SK-N-SH treated with all-trans-retinoic acid at 6 μM for 48 hours (cell line): ENCODE data around the gene SEMA6D.

Source experiments
- ATAC-seq: fragments of 200-7000 bp; cut with Tn5 transposase; 3 replicates; pipeline ENCODE4 v1.9.1; 2020; ENCODE audit warnings: mild to moderate bottlenecking, moderate library complexity
- ARNTL ChIP-seq: fragments of 450-650 bp; formaldehyde crosslinking; IDR thresholded peaks from 2 replicates; pipeline ENCODE4 v1.5.0; 2020; ENCODE audit warnings: low read depth, mild to moderate bottlenecking, moderate library complexity, borderline replicate concordance
- CREB5 ChIP-seq: fragments of 250-450 bp; sonication (Bioruptor Pico); IDR thresholded peaks from 2 replicates; pipeline ENCODE4 v1.5.1; 2020; ENCODE audit warnings: low read depth, mild to moderate bottlenecking, moderate library complexity
- CSDC2 ChIP-seq: fragments of 250-450 bp; sonication (Bioruptor Pico); IDR thresholded peaks from 2 replicates; pipeline ENCODE4 v1.5.0; 2020; ENCODE audit warnings: mild to moderate bottlenecking, moderate library complexity
- CSRNP3 ChIP-seq: fragments of 250-450 bp; sonication (Bioruptor Pico); IDR thresholded peaks from 2 replicates; pipeline ENCODE4 v1.5.1; 2021; ENCODE audit warnings: mild to moderate bottlenecking, moderate library complexity
- ESRRG ChIP-seq: fragments of 250-450 bp; sonication (Bioruptor Pico); IDR thresholded peaks from 2 replicates; pipeline ENCODE4 v1.6.1; 2021; ENCODE audit warnings: mild to moderate bottlenecking
- ISL1 ChIP-seq: fragments of 250-450 bp; sonication (Bioruptor Pico); IDR thresholded peaks from 2 replicates; pipeline ENCODE4 v2.1.2; 2022; ENCODE audit warnings: mild to moderate bottlenecking, moderate library complexity
- OSR1 ChIP-seq: fragments of 250-450 bp; sonication (Bioruptor Pico); IDR thresholded peaks from 2 replicates; pipeline ENCODE4 v1.8.0; 2022; ENCODE audit warnings: moderate library complexity, mild to moderate bottlenecking, inconsistent platforms
- PATZ1 ChIP-seq: fragments of 250-450 bp; sonication (Bioruptor Pico); IDR thresholded peaks from 2 replicates; pipeline ENCODE4 v1.8.0; 2020; ENCODE audit warnings: mild to moderate bottlenecking, moderate library complexity, borderline replicate concordance
- POU6F1 ChIP-seq: fragments of 250-450 bp; sonication (Bioruptor Pico); IDR thresholded peaks from 2 replicates; pipeline ENCODE4 v1.8.0; 2021; ENCODE audit warnings: low read depth, mild to moderate bottlenecking, moderate library complexity, borderline replicate concordance
- PPARA ChIP-seq: fragments of 250-450 bp; sonication (Bioruptor Pico); IDR thresholded peaks from 2 replicates; pipeline ENCODE4 v1.5.0; 2020; ENCODE audit warnings: mild to moderate bottlenecking, borderline replicate concordance
- RARB ChIP-seq: fragments of 250-450 bp; sonication (Bioruptor Pico); IDR thresholded peaks from 2 replicates; pipeline ENCODE4 v1.8.0; 2021; ENCODE audit warnings: mild to moderate bottlenecking, moderate library complexity
- SNAI2 ChIP-seq: fragments of 250-450 bp; sonication (Bioruptor Pico); IDR thresholded peaks from 2 replicates; pipeline ENCODE4 v1.5.0; 2020; ENCODE audit warnings: mild to moderate bottlenecking, moderate library complexity
- TCF4 ChIP-seq: fragments of 250-450 bp; sonication (Bioruptor Pico); IDR thresholded peaks from 2 replicates; pipeline ENCODE4 v1.8.0; 2021; ENCODE audit warnings: mild to moderate bottlenecking, moderate library complexity, borderline replicate concordance
- TOX ChIP-seq: fragments of 250-450 bp; sonication (Bioruptor Pico); IDR thresholded peaks from 2 replicates; pipeline ENCODE4 v1.8.0; 2021; ENCODE audit warnings: mild to moderate bottlenecking, moderate library complexity, borderline replicate concordance
- TSHZ2 ChIP-seq: fragments of 250-450 bp; sonication (Bioruptor Pico); IDR thresholded peaks from 2 replicates; pipeline ENCODE4 v1.5.0; 2020; ENCODE audit warnings: mild to moderate bottlenecking, moderate library complexity
- ZC3H10 ChIP-seq: fragments of 250-450 bp; sonication (Bioruptor Pico); IDR thresholded peaks from 2 replicates; pipeline ENCODE4 v1.5.1; 2021; ENCODE audit warnings: mild to moderate bottlenecking, moderate library complexity
- ZFP3 ChIP-seq: fragments of 250-450 bp; sonication (Bioruptor Pico); IDR thresholded peaks from 2 replicates; pipeline ENCODE4 v1.5.0; 2020; ENCODE audit warnings: mild to moderate bottlenecking, moderate library complexity
- ZFP30 ChIP-seq: fragments of 450-650 bp; formaldehyde crosslinking; IDR thresholded peaks from 2 replicates; pipeline ENCODE4 v1.5.0; 2022; ENCODE audit warnings: mild to moderate bottlenecking, moderate library complexity
- ZNF565 ChIP-seq: fragments of 450-650 bp; formaldehyde crosslinking; conservative IDR thresholded peaks from 2 replicates; pipeline ENCODE4 v1.5.0; 2020; ENCODE audit warnings: low read depth, mild to moderate bottlenecking, moderate library complexity
- ZNF70 ChIP-seq: fragments of 450-650 bp; formaldehyde crosslinking; IDR thresholded peaks from 2 replicates; pipeline ENCODE4 v1.5.0; 2020; ENCODE audit warnings: mild to moderate bottlenecking, moderate library complexity
- ZNF8 ChIP-seq: fragments of 450-650 bp; formaldehyde crosslinking; IDR thresholded peaks from 2 replicates; pipeline ENCODE4 v1.5.0; 2020; ENCODE audit warnings: mild to moderate bottlenecking, moderate library complexity

The SEMA6D gene

GRCh38 chr15:47744973-47745372 is 27.7 kb downstream of the SEMA6D start:
- TF ChIP-seq ZC3H10 (CRISPR knock-in tag) (no peak), CSDC2 (no peak), ZNF565 (CRISPR knock-in tag) (no peak)
- ATAC-seq = no peak

- no peak for TF ChIP-seq ZFP3 (CRISPR knock-in tag)
- TF ChIP-seq ZNF565 (CRISPR knock-in tag) = no peak
- no peak for TF ChIP-seq CREB5
- TF ChIP-seq SNAI2 (CRISPR knock-in tag) = no peak
- no peak for TF ChIP-seq TCF4 (CRISPR knock-in tag)
- TF ChIP-seq ZNF70 (CRISPR knock-in tag) = no peak
- TF ChIP-seq PATZ1 = no peak
- TF ChIP-seq ESRRG (CRISPR knock-in tag) = no peak
- TF ChIP-seq OSR1 = no peak
- TF ChIP-seq ZFP30 (CRISPR knock-in tag) = no peak
- TF ChIP-seq TOX = no peak
- no peak for TF ChIP-seq ISL1 (CRISPR knock-in tag)
- TF ChIP-seq CSRNP3 (CRISPR knock-in tag) = no peak
- TF ChIP-seq, all 23 proteins: peak for 0
- ATAC-seq = no peak
These were observed 29.2 kb downstream of the SEMA6D start for GRCh38 chr15:47746516-47746915.

- no peak for TF ChIP-seq CSDC2
- TF ChIP-seq ZNF565 (CRISPR knock-in tag) = no peak
- TF ChIP-seq ISL1 (CRISPR knock-in tag) = no peak
- no peak for TF ChIP-seq PPARA (CRISPR knock-in tag)
- TF ChIP-seq ESRRG (CRISPR knock-in tag) = no peak
- no peak for TF ChIP-seq ZNF70 (CRISPR knock-in tag)
- no peak for TF ChIP-seq CREB5
- TF ChIP-seq POU6F1 = no peak
- no peak for TF ChIP-seq ZNF8
- ATAC-seq = peak; percentile 70
These were observed 32.9 kb downstream of the SEMA6D start for GRCh38 chr15:47750030-47750739.

GRCh38 chr15:47750740-47751262 is 33.5 kb downstream of the SEMA6D start:
- no peak for ATAC-seq
- TF ChIP-seq CSDC2 = no peak
- TF ChIP-seq PATZ1 = no peak
- TF ChIP-seq PPARA (CRISPR knock-in tag) = no peak
- TF ChIP-seq ARNTL (CRISPR knock-in tag) = no peak
- TF ChIP-seq ZC3H10 (CRISPR knock-in tag) = no peak
- TF ChIP-seq ZFP3 (CRISPR knock-in tag) = no peak
- no peak for TF ChIP-seq TSHZ2 (CRISPR knock-in tag)
- TF ChIP-seq ZNF8 = no peak
- no peak for TF ChIP-seq RARB (CRISPR knock-in tag)
- TF ChIP-seq ZFP30 (CRISPR knock-in tag) = no peak
- TF ChIP-seq ESRRG (CRISPR knock-in tag) = no peak
- TF ChIP-seq CREB5 = no peak
- no peak for TF ChIP-seq TOX
